ENCODE data around the gene RPS6KB2.
"Not testable (repeated sequence)": the region's sequence is repeated elsewhere in the genome, so short reads cannot be mapped to it uniquely, and the experiment has no call there.

Gene RPS6KB2

DNA sequence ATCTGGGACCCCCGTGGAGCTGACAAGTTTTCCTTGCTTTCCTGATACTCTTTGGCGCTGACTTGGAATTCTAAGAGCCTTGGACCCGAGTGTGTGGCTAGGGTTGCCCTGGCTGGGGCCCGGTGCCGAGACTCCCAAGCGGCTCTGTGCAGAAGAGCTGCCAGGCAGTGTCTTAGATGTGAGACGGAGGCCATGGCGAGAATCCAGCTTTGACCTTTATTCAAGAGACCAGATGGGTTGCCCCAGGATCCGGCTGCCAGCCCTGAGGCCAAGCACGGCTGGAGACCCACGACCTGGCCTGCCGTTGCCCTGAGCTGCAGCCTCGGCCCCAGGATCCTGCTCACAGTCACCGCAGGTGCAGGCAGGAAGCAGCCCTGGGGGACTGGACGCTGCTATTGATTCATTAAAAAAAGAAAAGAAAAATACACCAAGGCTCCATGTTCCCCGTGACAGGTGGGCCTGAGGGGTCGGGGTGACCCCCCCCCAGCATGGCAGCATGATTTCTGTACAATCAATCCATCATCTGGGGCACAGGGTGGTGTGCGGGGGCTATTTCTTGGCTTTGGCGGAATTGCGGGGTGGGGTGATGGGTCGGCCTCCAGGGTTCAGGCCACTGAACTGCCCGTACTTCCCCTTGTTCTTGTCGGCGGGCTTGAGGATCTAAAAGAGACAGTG, 30.2 kb upstream of the RPS6KB2 start:
- no peak for DNase-seq (ENCODE audit: low read depth, low spot score)

DNA sequence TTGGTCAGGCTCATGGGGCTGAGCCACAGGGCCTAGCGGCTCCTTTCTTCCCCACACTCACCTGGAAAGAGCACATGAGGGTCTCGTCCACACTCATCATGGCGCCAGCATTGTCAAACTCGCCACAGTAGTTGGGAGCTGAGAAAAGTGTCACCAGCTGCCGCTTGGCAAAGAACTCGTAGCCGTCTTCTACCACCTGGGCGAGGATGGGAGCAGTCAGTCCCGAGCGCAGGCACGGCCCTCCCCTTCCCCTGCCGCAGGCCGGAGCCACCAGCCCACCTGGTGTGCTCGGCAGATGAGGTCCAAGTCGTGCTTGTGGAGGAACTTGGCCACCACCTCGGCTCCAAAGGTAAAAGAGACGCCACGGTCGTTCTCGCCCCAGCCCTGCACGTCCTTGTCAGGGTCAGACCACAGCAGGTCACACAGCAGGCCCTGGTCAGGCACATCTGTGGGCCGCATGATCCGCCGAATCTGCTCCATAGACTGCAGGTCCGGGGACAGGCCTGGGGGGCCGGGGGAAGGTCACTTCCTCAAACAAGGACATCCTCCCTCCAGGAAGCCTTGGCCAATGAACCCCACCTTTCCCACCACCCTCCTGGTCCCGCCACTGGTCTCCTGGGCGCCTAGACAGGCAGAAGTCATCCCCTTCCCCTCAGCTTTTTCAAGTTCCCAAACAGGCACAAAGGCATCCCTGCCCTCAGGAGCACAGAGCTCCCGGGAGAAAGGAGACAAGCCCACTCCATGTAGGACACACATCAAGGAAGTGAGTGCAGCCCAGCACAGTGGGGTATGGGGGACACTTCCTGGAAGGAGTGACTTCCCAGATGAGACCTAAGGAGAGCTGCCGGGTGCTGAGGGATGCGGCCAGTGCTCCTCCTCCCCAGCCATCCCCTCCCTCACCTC, 29.4 kb upstream of the RPS6KB2 start:
- DNase-seq (ENCODE audit: low read depth, low spot score) = no peak

DNA sequence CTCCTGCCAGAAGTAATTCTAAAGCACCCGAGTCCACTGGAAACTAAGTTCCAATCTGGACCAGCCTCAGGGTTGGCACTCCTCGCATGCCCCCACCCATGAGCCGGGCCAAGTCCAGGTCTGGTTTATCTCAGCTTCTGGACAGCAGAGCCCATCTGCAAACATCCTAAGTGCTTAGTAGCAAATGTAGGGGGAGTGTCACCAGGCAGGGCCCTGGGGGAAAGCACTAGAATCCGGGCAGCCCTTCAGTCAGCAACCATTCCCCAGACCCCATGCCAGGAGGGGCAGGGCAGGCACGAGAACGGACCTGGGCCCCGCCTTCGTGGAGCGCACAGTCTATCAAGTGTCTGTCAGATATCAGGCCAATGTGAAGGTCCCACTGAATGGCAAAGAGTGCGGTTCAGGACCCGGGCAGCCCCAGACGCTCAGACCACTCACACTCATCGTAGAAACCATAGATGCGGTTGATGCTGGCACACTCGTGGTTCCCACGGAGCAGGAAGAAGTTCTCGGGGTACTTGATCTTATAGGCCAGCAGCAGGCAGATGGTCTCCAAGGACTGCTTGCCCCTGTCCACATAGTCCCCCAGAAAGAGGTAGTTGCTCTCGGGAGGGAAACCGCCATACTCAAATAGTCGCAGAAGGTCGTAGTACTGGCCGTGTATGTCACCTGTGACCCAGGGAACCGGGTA, 27.9 kb upstream of the RPS6KB2 start:
- no peak for DNase-seq (ENCODE audit: low read depth, low spot score)

DNA sequence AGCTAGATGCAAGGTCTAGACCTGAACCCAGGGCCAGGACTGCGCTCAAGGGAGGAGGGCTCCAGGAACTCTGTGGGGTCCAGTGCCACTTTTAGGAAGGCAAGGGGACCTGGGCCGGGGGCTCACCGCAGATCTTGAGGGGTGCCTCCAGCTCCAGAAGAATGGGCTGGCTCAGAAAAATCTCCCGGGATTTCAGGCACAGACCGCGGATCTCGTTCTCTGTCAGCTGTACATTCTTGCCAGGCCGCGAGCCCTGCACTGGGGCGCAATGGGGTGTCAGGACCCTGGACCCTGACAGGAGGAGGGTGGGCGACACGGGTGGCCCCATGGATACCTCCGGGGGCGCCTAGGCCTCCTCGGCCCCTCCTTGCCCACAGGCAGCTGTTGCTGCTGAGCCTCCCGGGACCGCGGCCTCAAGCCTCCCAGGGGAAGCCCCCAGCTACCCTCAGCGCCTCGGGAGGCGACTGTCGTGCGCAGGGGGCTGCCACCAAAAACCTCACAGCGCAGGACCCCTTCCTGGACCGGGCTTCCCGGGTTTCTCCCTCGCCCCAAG, 27.3 kb upstream of the RPS6KB2 start:
- DNase-seq (ENCODE audit: low read depth, low spot score) = no peak

DNA sequence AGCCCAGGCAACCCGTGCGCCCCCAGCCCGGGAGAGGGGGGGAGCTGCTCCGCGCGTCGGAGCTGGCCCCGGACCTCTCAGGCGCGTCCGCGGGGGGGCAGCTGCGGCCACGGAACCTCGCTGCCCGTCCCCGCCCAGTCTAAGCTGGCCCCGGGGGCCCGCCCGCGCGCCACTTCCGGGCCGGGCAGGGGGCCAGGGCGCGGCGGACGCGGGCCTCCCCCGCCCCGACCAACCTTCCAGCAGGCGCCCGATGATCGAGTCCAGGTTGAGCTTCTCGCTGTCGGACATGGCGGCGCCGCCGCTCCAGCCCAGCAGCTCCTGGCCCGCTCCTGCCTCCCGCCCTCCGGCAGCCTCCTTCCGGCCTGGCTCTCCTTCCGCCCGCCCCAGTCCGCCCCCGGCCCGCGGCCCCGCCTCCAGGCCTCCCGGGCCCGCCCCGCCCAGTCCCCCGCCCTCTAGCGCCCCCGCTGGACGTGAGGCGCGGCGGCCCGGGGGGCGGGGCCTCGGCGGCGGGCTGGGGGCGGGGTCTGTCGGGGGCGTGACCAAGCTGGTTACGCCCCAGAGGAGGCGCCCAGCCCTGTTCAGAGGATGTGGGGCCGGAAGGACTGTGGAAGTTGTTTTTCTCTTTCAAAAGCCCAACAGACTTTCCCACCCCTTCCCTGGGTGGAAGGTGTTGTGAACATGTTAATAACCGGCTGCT, 26.7 kb upstream of the RPS6KB2 start, which contains the start of gene PPP1CA:
Gene PPP1CA, minus strand, starts transcription at position 364 of the 697 bp plus-strand sequence. Its CDS starts 76 bp downstream, at position 288.
- peak; percentile 69 for DNase-seq (ENCODE audit: low read depth, low spot score)

DNA sequence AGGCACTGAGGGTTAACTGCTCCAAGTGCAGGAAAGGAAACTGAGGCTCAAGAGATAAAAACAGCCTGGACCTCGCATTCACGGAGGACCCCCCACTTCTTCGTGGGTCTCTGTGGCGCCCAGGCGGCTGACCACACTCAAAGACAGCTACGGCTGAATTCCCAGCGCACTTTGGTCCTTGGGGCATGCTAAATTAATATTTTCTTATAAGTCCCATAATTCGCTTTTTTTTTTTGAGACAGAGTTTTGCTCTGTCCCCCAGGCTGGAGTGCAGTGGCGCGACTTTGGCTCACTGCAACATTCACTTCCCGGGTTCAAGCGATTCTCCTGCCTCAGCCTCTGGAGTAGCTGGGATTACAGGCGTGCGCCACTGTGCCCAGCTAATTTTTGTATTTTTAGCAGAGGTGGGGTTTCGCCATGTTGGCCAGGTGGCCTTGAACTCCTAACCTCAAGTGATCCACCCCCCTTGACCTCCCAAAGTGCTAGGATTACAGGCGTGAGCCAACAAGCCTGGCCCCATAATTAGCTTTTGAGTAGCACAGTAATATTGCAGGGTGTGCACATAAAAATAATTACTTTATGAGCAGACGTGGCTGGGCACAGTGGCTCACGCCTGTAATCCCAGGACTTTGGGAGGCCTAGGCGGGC, 26.0 kb upstream of the RPS6KB2 start:
- DNase-seq (ENCODE audit: low read depth, low spot score) = not testable (repeated sequence)

DNA sequence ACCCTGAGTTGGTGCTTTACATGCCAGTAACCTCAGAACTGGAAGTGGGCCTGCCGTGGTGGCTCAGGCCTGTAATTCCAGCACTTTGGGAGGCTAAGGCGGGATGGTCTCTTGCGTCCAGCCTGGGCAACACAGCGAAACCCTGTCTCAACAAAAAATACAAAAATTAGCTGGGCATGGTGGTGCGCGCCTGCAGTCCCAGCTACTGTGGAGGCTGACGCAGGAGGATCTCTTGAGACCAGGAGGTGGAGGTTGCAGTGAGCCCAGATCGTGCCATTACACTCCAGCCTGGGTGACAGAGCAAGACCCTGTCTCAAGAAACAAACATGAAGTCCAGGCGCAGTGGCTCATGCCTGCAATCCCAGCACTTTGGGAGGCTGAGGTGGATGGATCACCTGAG, 25.2 kb upstream of the RPS6KB2 start:
- not testable (repeated sequence) for DNase-seq (ENCODE audit: low read depth, low spot score)

DNA sequence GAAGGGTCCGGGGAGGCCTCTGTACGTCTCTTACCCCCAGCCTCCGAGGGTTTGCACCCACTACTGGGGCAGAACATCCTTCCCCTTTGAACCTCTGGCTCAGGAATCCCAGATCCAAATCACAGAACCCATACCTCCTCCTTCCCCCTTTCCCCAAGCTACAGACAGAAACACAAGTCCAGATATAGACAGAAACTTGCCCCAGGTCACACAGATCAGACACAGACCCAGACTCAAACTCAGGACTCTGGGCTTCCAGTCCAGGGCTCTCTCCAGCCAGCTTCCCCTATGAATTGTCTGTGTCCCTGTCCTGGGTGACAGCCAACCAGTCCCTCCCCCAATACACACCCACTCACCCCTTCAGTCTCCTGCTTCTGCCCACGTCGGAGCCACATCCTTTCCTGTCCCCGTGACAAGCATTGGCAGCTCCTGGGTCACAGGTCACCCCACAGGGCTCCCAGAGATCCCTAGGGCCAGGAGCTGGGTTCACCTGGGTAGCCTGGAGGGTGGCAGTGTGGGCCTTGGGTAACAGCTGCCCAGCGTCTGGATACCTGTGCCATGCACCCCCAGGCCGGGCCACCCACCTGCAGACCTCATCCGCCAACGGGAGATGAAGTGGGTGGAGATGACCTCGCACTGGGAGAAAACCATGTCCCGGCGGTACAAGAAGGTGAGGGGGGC, 23.6 kb upstream of the RPS6KB2 start:
- DNase-seq (ENCODE audit: low read depth, low spot score) = no peak

DNA sequence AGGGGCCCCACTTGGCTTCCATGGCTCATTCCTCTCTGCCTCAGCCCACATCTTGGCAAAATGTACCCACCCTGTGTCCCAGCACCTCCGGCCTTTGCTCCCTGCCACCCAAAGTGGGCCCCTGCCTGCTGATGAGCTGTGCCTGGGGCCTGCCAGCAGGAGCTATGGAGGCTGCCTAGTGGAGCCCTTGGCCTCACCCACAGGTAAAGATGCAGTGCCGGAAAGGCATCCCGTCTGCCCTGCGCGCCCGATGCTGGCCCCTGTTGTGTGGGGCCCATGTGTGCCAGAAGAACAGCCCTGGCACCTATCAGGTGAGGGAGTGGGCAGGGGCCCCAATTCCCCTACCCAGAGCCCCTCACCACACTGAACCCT, 23.1 kb upstream of the RPS6KB2 start:
- DNase-seq (ENCODE audit: low read depth, low spot score) = no peak

DNA sequence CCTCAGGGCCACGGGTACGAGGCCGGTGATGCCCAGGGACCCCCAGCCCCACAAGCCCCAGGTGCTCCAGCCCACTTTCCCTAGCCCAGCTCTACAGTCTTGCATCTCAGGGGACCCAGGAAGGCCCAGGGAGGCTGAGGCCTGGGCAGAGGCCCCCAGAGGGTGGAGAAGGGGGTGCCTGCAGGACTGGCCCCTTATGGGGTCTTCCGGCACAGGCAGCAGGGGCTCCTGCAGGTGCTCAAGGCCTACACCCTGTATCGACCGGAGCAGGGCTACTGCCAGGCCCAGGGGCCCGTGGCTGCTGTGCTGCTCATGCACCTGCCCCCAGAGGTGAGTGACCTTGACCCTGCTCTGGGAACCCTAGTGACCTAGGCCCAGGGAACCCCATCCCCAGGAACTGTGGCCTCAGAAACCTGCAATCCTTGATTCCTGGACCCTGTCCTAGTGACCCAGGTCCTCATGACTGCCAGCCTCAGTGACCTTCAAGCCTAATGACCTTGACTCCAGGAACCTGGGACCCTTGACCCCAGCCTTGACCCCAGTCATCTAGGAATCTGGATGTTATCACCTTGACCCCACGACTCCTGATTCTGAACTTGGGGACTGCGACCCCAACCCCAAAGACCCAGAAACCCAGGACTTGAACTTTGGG, 22.5 kb upstream of the RPS6KB2 start:
- DNase-seq (ENCODE audit: low read depth, low spot score) = no peak

DNA sequence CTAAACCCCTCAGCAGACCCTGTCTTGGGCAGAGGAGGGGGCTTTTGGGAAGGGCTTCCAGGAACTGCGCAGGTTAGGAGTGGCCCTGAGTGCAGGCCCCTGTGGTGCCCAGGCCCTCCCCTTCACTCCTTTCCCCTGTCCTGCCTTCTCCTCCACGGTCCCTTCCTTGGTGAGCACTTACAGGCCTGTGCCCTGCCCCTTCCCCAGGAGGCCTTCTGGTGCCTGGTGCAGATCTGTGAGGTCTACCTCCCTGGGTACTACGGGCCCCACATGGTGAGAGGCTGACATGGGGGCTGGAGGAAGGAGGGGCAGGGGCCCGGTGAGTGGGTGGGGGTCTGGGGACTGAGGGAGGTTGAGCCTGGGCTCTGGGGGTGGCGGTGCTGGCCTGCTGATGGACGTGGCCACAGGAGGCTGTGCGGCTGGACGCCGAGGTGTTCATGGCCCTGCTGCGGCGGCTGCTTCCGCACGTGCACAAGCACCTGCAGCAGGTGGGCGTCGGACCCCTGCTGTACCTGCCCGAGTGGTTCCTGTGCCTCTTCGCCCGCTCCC, 21.8 kb upstream of the RPS6KB2 start:
- no peak for DNase-seq (ENCODE audit: low read depth, low spot score)

DNA sequence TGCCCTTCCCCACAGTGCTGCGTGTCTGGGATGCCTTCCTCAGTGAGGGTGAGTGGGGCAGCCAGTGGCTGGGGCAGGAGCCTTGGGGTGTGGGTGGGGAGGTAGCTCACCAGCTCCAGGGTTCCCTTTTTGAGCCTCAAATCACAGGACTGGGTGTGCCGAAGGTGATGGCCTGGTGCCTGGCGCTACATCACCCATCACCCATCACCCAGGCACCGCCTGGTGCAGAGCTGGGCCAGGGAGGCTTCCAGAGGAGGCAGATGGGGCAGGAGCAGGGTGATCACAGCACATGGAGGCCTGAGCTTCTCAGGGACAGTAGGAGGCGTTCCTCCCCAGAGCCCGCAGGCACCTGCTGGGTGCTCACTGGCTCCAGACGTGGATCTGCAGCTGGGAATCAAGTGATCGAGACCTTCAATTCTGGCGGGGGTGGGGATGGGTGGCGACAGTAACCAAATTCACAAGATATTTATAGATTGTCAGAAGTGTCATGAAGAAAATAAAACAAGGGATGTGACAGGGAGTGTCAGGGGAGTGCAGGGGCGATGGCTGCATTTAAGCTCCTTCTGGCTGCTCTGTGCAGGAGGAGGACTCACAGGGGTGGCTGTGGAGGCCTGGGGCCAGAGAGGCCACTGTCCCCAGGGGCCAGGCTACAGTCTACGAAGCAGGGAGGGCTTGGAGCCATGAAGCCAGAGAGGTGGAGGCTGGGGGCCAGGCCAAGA, 21.2 kb upstream of the RPS6KB2 start:
- no peak for DNase-seq (ENCODE audit: low read depth, low spot score)

DNA sequence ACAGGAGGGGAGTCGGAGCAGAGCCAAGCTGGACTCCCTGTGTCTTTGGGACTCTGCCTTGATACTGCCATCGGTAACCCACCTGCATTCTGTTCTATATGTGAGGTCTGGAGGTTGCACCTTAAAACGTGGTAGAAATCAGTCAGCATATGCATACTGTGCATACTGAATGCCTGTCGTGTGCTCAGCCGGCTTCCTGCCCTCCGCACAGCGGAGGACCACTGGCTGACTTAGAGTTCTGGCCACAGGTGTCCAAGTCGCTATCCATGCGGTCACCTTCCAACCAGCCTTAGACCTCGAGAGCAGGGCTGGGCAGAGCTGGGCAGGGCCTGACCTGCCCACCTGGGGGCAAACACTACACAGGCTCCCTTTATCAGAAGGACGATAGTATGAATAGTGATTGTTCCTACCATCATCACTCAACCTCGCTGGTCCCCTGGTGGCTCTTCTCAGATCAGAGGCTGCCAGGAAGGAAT, 20.6 kb upstream of the RPS6KB2 start:
- no peak for DNase-seq (ENCODE audit: low read depth, low spot score)

DNA sequence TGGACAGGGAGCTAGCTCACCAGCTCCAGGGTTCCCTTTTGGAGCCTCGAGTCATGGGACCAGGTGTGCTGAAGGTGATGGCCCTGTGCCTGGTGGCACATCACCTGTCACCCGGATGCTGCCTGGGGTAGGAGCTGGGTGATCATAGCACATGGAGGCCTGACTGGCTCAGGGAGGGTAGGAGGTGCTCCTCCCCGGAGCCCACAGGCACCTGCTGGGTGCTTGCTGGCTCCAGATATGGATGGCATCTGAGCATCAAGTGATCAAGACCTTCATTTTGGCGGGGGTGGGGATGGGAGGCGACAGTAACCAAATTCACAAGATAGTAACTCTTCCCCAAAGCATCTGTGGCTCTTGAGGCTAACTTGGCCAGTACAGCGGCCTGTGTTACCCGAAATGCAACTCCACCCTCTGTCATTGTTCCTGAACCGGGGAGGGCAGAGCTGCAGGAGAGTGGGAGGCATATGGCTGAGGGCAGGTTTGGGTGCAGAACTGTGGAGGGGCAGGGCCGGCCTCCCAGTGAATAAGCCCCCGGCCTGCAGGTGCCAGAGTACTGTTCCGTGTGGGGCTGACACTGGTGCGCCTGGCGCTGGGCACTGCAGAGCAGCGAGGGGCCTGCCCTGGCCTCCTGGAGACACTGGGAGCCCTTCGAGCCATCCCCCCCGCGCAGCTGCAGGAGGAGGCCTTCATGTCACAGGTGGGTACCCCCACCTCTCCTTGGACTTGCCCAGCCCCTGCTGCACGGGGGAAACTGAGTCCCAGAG, 19.7 kb upstream of the RPS6KB2 start:
- DNase-seq (ENCODE audit: low read depth, low spot score) = no peak

DNA sequence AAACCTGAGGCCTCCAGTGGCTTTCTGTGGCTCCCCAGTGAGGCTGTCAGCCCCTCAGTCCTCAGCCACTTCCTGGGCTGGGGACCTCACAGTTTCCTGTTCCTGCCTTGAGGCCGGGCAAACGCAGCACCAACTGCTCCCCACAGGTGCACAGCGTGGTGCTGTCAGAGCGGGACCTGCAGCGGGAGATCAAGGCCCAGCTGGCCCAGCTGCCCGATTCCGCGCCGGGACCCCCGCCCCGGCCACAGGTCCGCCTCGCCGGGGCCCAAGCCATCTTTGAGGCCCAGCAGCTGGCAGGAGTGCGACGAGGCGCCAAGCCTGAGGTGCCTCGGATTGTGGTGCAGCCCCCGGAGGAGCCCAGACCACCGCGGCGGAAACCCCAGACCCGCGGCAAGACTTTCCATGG, 19.0 kb upstream of the RPS6KB2 start:
- DNase-seq (ENCODE audit: low read depth, low spot score) = no peak

DNA sequence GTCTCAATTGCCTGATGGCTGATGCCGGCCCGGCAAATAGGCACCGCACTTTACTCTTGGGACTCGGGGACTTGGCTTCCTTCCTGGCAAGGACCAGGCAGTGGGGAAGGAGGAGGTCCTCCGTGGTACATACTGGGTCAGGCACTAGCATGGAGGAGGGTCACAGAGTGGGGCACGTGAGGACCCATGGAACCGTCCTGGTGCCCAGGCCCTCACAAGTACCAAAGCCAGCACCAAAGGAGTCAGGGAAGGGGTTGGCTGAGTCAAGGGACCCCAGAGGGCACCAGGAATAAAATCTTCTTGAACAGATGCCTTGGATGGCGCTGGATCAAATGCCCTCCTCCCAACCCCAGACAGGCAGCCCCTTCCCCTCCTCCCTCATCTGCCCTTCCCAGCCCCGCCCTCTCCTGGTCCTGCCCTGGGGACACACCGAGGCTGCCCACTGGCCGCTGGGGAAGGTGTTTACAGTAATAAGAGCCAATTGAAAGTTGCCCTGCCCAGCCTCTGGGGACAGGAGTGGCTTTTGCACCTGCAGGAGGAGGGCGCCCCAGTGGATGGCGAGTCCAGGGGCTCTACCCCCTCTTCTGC, 18.4 kb upstream of the RPS6KB2 start:
- DNase-seq (ENCODE audit: low read depth, low spot score) = no peak

DNA sequence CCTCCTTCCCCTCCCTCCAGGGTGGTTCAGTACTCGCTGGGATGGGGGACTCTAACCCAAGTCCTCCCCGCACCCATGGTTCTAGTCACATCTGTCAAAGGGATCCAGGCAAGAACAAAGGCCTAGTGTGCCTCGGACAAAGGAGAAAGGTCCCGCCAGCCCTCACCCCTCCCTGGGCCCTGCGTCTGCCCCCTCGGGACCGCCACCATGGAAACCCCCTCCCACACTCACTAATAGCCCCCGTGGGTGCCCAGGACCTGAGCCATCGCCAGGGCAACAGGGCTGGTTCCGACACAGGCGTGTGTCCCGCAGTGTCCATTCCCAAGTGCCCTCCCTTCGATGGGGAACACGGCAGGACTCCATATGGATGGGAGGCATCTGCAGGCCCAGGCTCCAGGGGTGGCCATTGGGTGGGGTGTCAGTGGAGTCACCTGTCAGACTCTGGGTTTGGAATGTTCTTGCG, 17.9 kb upstream of the RPS6KB2 start:
- no peak for DNase-seq (ENCODE audit: low read depth, low spot score)

Data from smooth muscle cell of the brain vasculature (primary cell).